ENCODE data around the gene TUBGCP5.
"Not testable (repeated sequence)": the region's sequence is repeated elsewhere in the genome, so short reads cannot be mapped to it uniquely, and the experiment has no call there.

TUBGCP5 gene

GRCh38 chr15:23041736-23042135 lies 2.4 kb upstream of the TUBGCP5 start:
- not testable (repeated sequence) for DNase-seq (ENCODE audit: low spot score)

- DNase-seq (ENCODE audit: low spot score), result no peak
Observed at GRCh38 chr15:23039917-23040281, 530 bp upstream of the TUBGCP5 start.

- DNase-seq (ENCODE audit: low spot score), result no peak
Observed at GRCh38 chr15:23038726-23039142, 635 bp downstream of the TUBGCP5 start.

GRCh38 chr15:23035964-23036566 lies 3.3 kb downstream of the TUBGCP5 start:
- DNase-seq (ENCODE audit: low spot score), result peak; percentile 65

GRCh38 chr15:23033979-23034378 lies 5.4 kb downstream of the TUBGCP5 start:
- no peak for DNase-seq (ENCODE audit: low spot score)

- DNase-seq (ENCODE audit: low spot score), result no peak
Observed at GRCh38 chr15:23026218-23026617, 13.2 kb downstream of the TUBGCP5 start.

- no peak for DNase-seq (ENCODE audit: low spot score)
Observed at GRCh38 chr15:23022156-23022555, 17.2 kb downstream of the TUBGCP5 start.

- no peak for DNase-seq (ENCODE audit: low spot score)
Observed at GRCh38 chr15:23014394-23015000, 24.9 kb downstream of the TUBGCP5 start.

GRCh38 chr15:23013681-23014080 lies 25.7 kb downstream of the TUBGCP5 start:
- no peak for DNase-seq (ENCODE audit: low spot score)

GRCh38 chr15:23012616-23013015 lies 26.8 kb downstream of the TUBGCP5 start:
- not testable (repeated sequence) for DNase-seq (ENCODE audit: low spot score)

GRCh38 chr15:23003736-23004135 lies 35.6 kb downstream of the TUBGCP5 start:
- no peak for DNase-seq (ENCODE audit: low spot score)

- DNase-seq (ENCODE audit: low spot score), result no peak
Observed at GRCh38 chr15:23002920-23003319, 36.4 kb downstream of the TUBGCP5 start.

- no peak for DNase-seq (ENCODE audit: low spot score)
Observed at GRCh38 chr15:22995795-22996194, 43.6 kb downstream of the TUBGCP5 start.

- no peak for DNase-seq (ENCODE audit: low spot score)
Observed at GRCh38 chr15:22992024-22992326, 47.4 kb downstream of the TUBGCP5 start.

- DNase-seq (ENCODE audit: low spot score), result no peak
Observed at GRCh38 chr15:22989576-22990477, 49.5 kb downstream of the TUBGCP5 start.

- DNase-seq (ENCODE audit: low spot score), result no peak
Observed at GRCh38 chr15:22988811-22989210, 50.6 kb downstream of the TUBGCP5 start.

- DNase-seq (ENCODE audit: low spot score), result not testable (repeated sequence)
Observed at GRCh38 chr15:22981931-22982330, 57.4 kb downstream of the TUBGCP5 start.

- DNase-seq (ENCODE audit: low spot score), result no peak
Observed at GRCh38 chr15:22981051-22981840, 58.1 kb downstream of the TUBGCP5 start.

- DNase-seq (ENCODE audit: low spot score), result peak; percentile 30
Observed at GRCh38 chr15:22980189-22981050, 58.9 kb downstream of the TUBGCP5 start, which contains the start of gene CYFIP1. TSS of gene CYFIP1 (minus strand) at chr15:22980368. CDS start at chr15:22947285, 33,083 bp downstream.

- peak; percentile 31 for DNase-seq (ENCODE audit: low spot score)
Observed at GRCh38 chr15:22979238-22980188, 59.9 kb downstream of the TUBGCP5 start.
